Measurements from ENCODE around the gene EDC4.

Gene EDC4

GRCh38 chr16:67842509-67843342 lies 30.1 kb upstream of the EDC4 start (continued):
- TF ChIP-seq ZNF24 (tag by site-specific recombination; IDR thresholded peaks at IDR 0.05) (no peak), ZNF184 (tag by site-specific recombination; IDR thresholded peaks at IDR 0.05) (no peak), ZNF48 (tag by site-specific recombination; IDR thresholded peaks at IDR 0.05) (no peak), ZNF548 (tag by site-specific recombination; IDR thresholded peaks at IDR 0.05) (no peak), ZNF571 (tag by site-specific recombination; IDR thresholded peaks at IDR 0.05) (no peak), ZNF248 (tag by site-specific recombination; IDR thresholded peaks at IDR 0.05) (no peak), ZNF292 (tag by site-specific recombination; IDR thresholded peaks at IDR 0.05; ENCODE audit: borderline replicate concordance, low read depth) (no peak), BCL11B (tag by site-specific recombination; IDR thresholded peaks at IDR 0.05; ENCODE audit: low read depth) (no peak), ZNF449 (tag by site-specific recombination; IDR thresholded peaks at IDR 0.05) (no peak), ZFP69B (tag by site-specific recombination; IDR thresholded peaks at IDR 0.05) (no peak), ZNF157 (tag by site-specific recombination; IDR thresholded peaks at IDR 0.05) (no peak), ZNF664 (tag by site-specific recombination; IDR thresholded peaks at IDR 0.05) (no peak), ZFP37 (tag by site-specific recombination; IDR thresholded peaks at IDR 0.05) (no peak), KLF17 (tag by site-specific recombination; IDR thresholded peaks at IDR 0.05) (no peak), ZNF610 (tag by site-specific recombination; IDR thresholded peaks at IDR 0.05; ENCODE audit: borderline replicate concordance) (no peak), ZNF510 (tag by site-specific recombination; IDR thresholded peaks at IDR 0.05; ENCODE audit: insufficient replicate concordance) (no peak), KLF10 (tag by site-specific recombination; IDR thresholded peaks at IDR 0.05) (no peak), ZNF239 (tag by site-specific recombination; IDR thresholded peaks at IDR 0.05) (no peak), GFI1B (tag by site-specific recombination; IDR thresholded peaks at IDR 0.05) (no peak), ZSCAN16 (tag by site-specific recombination; IDR thresholded peaks at IDR 0.05) (no peak), ZNF121 (tag by site-specific recombination; IDR thresholded peaks at IDR 0.05) (no peak), KLF9 (tag by site-specific recombination; IDR thresholded peaks at IDR 0.05; ENCODE audit: low read depth) (0 out of 2 replicates have a peak, but pooled peaks have one; percentile 17), KLF7 (tag by site-specific recombination; IDR thresholded peaks at IDR 0.05; ENCODE audit: borderline replicate concordance) (no peak), ZNF266 (tag by site-specific recombination; IDR thresholded peaks at IDR 0.05; ENCODE audit: low read depth) (no peak), ZSCAN5A (tag by site-specific recombination; IDR thresholded peaks at IDR 0.05) (0 out of 2 replicates have a peak, but pooled peaks have one; percentile 43), TRIM28 (IDR thresholded peaks at IDR 0.05; ENCODE audit: borderline replicate concordance, low read length) (no peak), ZNF16 (tag by site-specific recombination; IDR thresholded peaks at IDR 0.05; ENCODE audit: low read depth) (no peak), GLI2 (tag by site-specific recombination; IDR thresholded peaks at IDR 0.05; ENCODE audit: borderline replicate concordance, low read depth) (no peak), ZNF791 (tag by site-specific recombination; IDR thresholded peaks at IDR 0.05) (no peak), ZBTB1 (tag by site-specific recombination; IDR thresholded peaks at IDR 0.05) (no peak), ZNF549 (tag by site-specific recombination; IDR thresholded peaks at IDR 0.05) (no peak), PRDM10 (tag by site-specific recombination; IDR thresholded peaks at IDR 0.05) (no peak), ZNF629 (tag by site-specific recombination; IDR thresholded peaks at IDR 0.05) (no peak), ZNF174 (tag by site-specific recombination; IDR thresholded peaks at IDR 0.05) (no peak), ZNF555 (tag by site-specific recombination; conservative IDR thresholded peaks at IDR 0.05) (no peak)
